Esophagus squamous epithelium (tissue), 4 donors: Measurements from ENCODE around the gene CC2D2A.

Experiments used
- POLR2A ChIP-seq, 4 donors: fragments of 450-650 bp; IDR thresholded peaks; one replicate each; pipeline ENCODE4 v1.6.1; 2017; ENCODE audit warnings: antibody characterized with exemption in 4 of 4, mild to moderate bottlenecking in 4 of 4, moderate library complexity in 3 of 4
- TF ChIP-seq, protein P1 (sequence below), 6 experiments: fragments of 450-650 bp in 4 of 6; fragments of 200-600 bp in 2 of 6; sonication (generic) in 2 of 6; IDR thresholded peaks; one replicate each; pipeline ENCODE4 v1.5.1; 2016 to 2019; ENCODE audit warnings: antibody characterized with exemption in 6 of 6, mild to moderate bottlenecking in 4 of 6, moderate library complexity in 4 of 6

- TF ChIP-seq, protein P1, sequence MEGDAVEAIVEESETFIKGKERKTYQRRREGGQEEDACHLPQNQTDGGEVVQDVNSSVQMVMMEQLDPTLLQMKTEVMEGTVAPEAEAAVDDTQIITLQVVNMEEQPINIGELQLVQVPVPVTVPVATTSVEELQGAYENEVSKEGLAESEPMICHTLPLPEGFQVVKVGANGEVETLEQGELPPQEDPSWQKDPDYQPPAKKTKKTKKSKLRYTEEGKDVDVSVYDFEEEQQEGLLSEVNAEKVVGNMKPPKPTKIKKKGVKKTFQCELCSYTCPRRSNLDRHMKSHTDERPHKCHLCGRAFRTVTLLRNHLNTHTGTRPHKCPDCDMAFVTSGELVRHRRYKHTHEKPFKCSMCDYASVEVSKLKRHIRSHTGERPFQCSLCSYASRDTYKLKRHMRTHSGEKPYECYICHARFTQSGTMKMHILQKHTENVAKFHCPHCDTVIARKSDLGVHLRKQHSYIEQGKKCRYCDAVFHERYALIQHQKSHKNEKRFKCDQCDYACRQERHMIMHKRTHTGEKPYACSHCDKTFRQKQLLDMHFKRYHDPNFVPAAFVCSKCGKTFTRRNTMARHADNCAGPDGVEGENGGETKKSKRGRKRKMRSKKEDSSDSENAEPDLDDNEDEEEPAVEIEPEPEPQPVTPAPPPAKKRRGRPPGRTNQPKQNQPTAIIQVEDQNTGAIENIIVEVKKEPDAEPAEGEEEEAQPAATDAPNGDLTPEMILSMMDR (IDR thresholded peaks at IDR 0.05), result no peak
- TF ChIP-seq POLR2A (IDR thresholded peaks at IDR 0.05), result no peak
These were observed 72.3 kb downstream of the CC2D2A start for GRCh38 chr4:15541941-15542340.
